GM23248 (cell line): Measurements from ENCODE around the gene MRAS.
"Not testable (repeated sequence)": the region's sequence is repeated elsewhere in the genome, so short reads cannot be mapped to it uniquely, and the experiment has no call there.

Experiments used
- EZH2 ChIP-seq: fragments of 200-600 bp; sonication (generic); IDR thresholded peaks from 2 replicates; pipeline ENCODE4 v1.6.1; 2018; ENCODE audit warnings: antibody characterized with exemption, mild to moderate bottlenecking; ENCODE audit not compliant: insufficient read depth, poor library complexity, severe bottlenecking
- EZH2phosphoT487 ChIP-seq: fragments of 200-600 bp; sonication (generic); IDR thresholded peaks from 2 replicates; pipeline ENCODE4 v1.6.1; 2018; ENCODE audit warnings: antibody characterized with exemption, moderate library complexity, mild to moderate bottlenecking, low read depth; ENCODE audit not compliant: insufficient read depth

DNA sequence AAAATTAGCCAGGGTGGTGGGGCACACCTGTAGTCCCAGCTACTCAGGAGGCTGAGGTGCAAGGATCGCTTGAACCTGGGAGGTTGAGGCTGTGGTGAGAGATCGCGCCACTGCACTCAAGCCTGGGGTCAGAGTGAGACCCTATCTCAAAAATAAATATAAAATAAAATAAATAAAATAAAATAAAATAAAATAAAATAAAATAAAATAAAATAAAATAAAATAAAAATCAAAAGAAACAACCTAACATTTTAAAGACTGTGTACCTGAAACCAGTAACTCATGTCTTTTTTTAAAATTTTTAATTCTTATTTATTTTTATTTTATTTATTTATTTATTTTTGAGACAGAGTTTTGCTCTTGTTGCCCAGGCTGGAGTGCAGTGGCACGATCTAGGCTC is 78.4 kb downstream of the MRAS start:
- TF ChIP-seq EZH2, EZH2phosphoT487: not testable (repeated sequence)
